HepG2 (cell line): ENCODE measurements around the gene EEF1A2. TPM values are rescaled to one million over a fixed set of nuclear protein-coding genes. Genes with fewer than 3 reads are reported as not detected.

Experiments used
- CENPX ChIP-seq: sonication (generic); formaldehyde crosslinking; IDR thresholded peaks from 2 replicates; pipeline ENCODE4 v1.9.0; 2021; ENCODE audit warnings: mild to moderate bottlenecking, missing genetic modification reagents, moderate library complexity
- GPN1 ChIP-seq: sonication (generic); formaldehyde crosslinking; IDR thresholded peaks from 2 replicates; pipeline ENCODE4 v1.5.1; 2020; ENCODE audit warnings: missing genetic modification reagents, borderline replicate concordance
- HMG20B ChIP-seq: conservative IDR thresholded peaks from 2 replicates; pipeline ENCODE4 v1.6.1; 2016; ENCODE audit warnings: missing genetic modification reagents, missing compliant biosample characterization
- KAT8 ChIP-seq: IDR thresholded peaks from 2 replicates; pipeline ENCODE4 v1.6.1; 2016; ENCODE audit warnings: missing genetic modification reagents, missing compliant biosample characterization
- NFYB ChIP-seq: sonication (generic); formaldehyde crosslinking; IDR thresholded peaks from 2 replicates; pipeline ENCODE4 v1.4.0; 2020; ENCODE audit warnings: missing genetic modification reagents
- PHF21A ChIP-seq: sonication (generic); formaldehyde crosslinking; IDR thresholded peaks from 2 replicates; pipeline ENCODE4 v1.5.0; 2020; ENCODE audit warnings: mild to moderate bottlenecking, missing genetic modification reagents
- RBM22 ChIP-seq: fragments of 200-400 bp; formaldehyde crosslinking; optimal IDR thresholded peaks from 2 replicates; pipeline ENCODE3; 2017; ENCODE audit warnings: mild to moderate bottlenecking, low read length, moderate library complexity
- ZNF232 ChIP-seq: sonication (generic); formaldehyde crosslinking; IDR thresholded peaks from 2 replicates; pipeline ENCODE4 v1.4.0; 2020; ENCODE audit warnings: missing genetic modification reagents, borderline replicate concordance
- ZNF256 ChIP-seq: sonication (generic); formaldehyde crosslinking; conservative IDR thresholded peaks from 2 replicates; pipeline ENCODE4 v1.4.0; 2020; ENCODE audit warnings: missing genetic modification reagents
- ZNF501 ChIP-seq: sonication (generic); formaldehyde crosslinking; IDR thresholded peaks from 2 replicates; pipeline ENCODE4 v1.5.1; 2020; ENCODE audit warnings: mild to moderate bottlenecking, moderate library complexity, missing genetic modification reagents
- polyA plus RNA-seq, 8 experiments: library from polyadenylated mRNA; depleted of rRNA in 3 of 8; stranded (reverse) in 7 of 8; unstranded in 1 of 8; fragments of >200 nt; fragmentation: Illumina TruSeq in 4 of 8; extraction: Trizol in 4 of 8; gene quantifications; 2 replicates each; pipeline versions ENCODE4 v1.2.1 to v1.2.3, GENCODE V29; 2011 to 2016; ENCODE audit warnings: low read depth in 4 of 8, missing spikeins in 1 of 8, mixed read lengths in 1 of 8; ENCODE audit not compliant: insufficient read depth in 1 of 8
- total RNA-seq, 5 experiments: library from RNA; depleted of rRNA; stranded (reverse); fragments of >200 nt; fragmentation: Illumina TruSeq; extraction: Trizol; gene quantifications; 2 replicates each; pipeline ENCODE4 v1.2.3, GENCODE V29; 2016; ENCODE audit warnings: low read depth in 1 of 5
- TF ChIP-seq, protein P1 (sequence below): sonication (generic); formaldehyde crosslinking; IDR thresholded peaks from 2 replicates; pipeline ENCODE4 v1.5.1; 2020; ENCODE audit warnings: mild to moderate bottlenecking, missing genetic modification reagents, borderline replicate concordance
- TF ChIP-seq, protein P2 (sequence below): sonication (generic); formaldehyde crosslinking; IDR thresholded peaks from 2 replicates; pipeline ENCODE4 v1.4.0; 2020; ENCODE audit warnings: missing genetic modification reagents
- TF ChIP-seq, protein P3 (sequence below): sonication (generic); formaldehyde crosslinking; IDR thresholded peaks from 2 replicates; pipeline ENCODE4 v1.8.0; 2022; ENCODE audit warnings: mild to moderate bottlenecking, missing genetic modification reagents, borderline replicate concordance
- TF ChIP-seq, protein P4 (sequence below): sonication (generic); formaldehyde crosslinking; IDR thresholded peaks from 2 replicates; pipeline ENCODE4 v1.4.0; 2020; ENCODE audit warnings: missing genetic modification reagents

The EEF1A2 gene
- total and polyA plus RNA-seq, 2 of the 13 experiments (the other 11 are each of a cell fraction or from before 2014, with no cell fraction given) = 0.44 to 0.87 TPM

DNA sequence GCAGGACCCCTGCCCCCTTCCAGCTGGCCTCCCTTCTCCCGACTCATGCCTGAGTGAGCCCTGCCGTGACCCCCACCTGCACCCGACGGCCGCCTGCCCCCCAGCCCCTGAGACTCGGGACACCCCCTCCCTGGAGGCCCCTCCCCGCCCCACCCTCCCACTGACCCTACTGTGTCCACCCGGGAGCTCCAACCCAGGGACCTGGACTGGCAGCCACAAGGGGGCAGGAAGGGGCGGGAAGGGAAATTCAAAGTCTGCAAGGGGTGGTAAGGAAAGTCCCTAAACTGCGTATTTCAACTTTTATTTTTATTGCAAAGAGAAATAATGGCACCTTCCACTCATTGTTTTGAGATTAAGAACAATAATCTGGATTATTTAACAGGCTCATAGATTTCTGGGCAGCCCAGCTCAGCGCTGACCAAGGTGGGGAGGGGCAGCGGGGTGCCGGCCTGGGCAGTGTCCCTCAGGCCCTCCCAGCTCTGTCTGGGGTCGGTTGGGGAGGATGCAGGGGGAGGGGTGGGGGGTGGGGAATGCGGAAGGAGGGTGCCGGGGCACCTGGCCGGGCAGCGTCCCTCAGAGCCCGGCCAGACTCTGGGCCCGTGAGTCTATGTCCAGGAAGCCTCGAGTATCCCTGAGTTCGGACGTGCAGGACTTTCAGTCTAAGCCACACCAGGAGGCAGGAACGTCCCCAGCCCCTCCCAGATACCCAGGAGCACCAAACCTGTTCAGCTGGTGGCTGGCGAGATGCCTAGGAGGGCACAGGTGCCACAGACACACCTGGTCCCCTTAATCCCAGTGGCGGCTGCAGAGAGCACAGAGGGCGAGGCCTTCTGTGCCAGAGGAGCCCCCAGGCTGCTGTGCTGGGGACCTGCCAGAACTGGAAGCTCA, 39.6 kb upstream of the EEF1A2 start (continued):
- TF ChIP-seq PHF21A (CRISPR knock-in tag) (no peak), GPN1 (CRISPR knock-in tag) (no peak), NFYB (CRISPR knock-in tag) (no peak), ZNF501 (peak; percentile 13; the same call in 1 of the 2 replicates), ZNF232 (CRISPR knock-in tag) (0 out of 2 replicates have a peak, but pooled peaks have one; percentile 51), CENPX (no peak), HMG20B (no peak), ZNF256 (CRISPR knock-in tag) (no peak), RBM22 (no peak), KAT8 (CRISPR knock-in tag) (no peak)
- TF ChIP-seq, protein P1, sequence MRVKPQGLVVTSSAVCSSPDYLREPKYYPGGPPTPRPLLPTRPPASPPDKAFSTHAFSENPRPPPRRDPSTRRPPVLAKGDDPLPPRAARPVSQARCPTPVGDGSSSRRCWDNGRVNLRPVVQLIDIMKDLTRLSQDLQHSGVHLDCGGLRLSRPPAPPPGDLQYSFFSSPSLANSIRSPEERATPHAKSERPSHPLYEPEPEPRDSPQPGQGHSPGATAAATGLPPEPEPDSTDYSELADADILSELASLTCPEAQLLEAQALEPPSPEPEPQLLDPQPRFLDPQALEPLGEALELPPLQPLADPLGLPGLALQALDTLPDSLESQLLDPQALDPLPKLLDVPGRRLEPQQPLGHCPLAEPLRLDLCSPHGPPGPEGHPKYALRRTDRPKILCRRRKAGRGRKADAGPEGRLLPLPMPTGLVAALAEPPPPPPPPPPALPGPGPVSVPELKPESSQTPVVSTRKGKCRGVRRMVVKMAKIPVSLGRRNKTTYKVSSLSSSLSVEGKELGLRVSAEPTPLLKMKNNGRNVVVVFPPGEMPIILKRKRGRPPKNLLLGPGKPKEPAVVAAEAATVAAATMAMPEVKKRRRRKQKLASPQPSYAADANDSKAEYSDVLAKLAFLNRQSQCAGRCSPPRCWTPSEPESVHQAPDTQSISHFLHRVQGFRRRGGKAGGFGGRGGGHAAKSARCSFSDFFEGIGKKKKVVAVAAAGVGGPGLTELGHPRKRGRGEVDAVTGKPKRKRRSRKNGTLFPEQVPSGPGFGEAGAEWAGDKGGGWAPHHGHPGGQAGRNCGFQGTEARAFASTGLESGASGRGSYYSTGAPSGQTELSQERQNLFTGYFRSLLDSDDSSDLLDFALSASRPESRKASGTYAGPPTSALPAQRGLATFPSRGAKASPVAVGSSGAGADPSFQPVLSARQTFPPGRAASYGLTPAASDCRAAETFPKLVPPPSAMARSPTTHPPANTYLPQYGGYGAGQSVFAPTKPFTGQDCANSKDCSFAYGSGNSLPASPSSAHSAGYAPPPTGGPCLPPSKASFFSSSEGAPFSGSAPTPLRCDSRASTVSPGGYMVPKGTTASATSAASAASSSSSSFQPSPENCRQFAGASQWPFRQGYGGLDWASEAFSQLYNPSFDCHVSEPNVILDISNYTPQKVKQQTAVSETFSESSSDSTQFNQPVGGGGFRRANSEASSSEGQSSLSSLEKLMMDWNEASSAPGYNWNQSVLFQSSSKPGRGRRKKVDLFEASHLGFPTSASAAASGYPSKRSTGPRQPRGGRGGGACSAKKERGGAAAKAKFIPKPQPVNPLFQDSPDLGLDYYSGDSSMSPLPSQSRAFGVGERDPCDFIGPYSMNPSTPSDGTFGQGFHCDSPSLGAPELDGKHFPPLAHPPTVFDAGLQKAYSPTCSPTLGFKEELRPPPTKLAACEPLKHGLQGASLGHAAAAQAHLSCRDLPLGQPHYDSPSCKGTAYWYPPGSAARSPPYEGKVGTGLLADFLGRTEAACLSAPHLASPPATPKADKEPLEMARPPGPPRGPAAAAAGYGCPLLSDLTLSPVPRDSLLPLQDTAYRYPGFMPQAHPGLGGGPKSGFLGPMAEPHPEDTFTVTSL (CRISPR knock-in tag) = no peak; the same call in 1 of the 2 replicates
- TF ChIP-seq, protein P2, sequence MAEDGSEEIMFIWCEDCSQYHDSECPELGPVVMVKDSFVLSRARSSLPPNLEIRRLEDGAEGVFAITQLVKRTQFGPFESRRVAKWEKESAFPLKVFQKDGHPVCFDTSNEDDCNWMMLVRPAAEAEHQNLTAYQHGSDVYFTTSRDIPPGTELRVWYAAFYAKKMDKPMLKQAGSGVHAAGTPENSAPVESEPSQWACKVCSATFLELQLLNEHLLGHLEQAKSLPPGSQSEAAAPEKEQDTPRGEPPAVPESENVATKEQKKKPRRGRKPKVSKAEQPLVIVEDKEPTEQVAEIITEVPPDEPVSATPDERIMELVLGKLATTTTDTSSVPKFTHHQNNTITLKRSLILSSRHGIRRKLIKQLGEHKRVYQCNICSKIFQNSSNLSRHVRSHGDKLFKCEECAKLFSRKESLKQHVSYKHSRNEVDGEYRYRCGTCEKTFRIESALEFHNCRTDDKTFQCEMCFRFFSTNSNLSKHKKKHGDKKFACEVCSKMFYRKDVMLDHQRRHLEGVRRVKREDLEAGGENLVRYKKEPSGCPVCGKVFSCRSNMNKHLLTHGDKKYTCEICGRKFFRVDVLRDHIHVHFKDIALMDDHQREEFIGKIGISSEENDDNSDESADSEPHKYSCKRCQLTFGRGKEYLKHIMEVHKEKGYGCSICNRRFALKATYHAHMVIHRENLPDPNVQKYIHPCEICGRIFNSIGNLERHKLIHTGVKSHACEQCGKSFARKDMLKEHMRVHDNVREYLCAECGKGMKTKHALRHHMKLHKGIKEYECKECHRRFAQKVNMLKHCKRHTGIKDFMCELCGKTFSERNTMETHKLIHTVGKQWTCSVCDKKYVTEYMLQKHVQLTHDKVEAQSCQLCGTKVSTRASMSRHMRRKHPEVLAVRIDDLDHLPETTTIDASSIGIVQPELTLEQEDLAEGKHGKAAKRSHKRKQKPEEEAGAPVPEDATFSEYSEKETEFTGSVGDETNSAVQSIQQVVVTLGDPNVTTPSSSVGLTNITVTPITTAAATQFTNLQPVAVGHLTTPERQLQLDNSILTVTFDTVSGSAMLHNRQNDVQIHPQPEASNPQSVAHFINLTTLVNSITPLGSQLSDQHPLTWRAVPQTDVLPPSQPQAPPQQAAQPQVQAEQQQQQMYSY = no peak
- TF ChIP-seq, protein P3, sequence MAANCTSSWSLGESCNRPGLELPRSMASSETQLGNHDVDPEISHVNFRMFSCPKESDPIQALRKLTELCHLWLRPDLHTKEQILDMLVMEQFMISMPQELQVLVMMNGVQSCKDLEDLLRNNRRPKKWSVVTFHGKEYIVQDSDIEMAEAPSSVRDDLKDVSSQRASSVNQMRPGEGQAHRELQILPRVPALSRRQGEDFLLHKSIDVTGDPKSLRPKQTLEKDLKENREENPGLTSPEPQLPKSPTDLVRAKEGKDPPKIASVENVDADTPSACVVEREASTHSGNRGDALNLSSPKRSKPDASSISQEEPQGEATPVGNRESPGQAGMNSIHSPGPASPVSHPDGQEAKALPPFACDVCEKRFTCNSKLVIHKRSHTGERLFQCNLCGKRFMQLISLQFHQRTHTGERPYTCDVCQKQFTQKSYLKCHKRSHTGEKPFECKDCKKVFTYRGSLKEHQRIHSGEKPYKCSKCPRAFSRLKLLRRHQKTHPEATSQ (CRISPR knock-in tag) = no peak
- TF ChIP-seq, protein P4, sequence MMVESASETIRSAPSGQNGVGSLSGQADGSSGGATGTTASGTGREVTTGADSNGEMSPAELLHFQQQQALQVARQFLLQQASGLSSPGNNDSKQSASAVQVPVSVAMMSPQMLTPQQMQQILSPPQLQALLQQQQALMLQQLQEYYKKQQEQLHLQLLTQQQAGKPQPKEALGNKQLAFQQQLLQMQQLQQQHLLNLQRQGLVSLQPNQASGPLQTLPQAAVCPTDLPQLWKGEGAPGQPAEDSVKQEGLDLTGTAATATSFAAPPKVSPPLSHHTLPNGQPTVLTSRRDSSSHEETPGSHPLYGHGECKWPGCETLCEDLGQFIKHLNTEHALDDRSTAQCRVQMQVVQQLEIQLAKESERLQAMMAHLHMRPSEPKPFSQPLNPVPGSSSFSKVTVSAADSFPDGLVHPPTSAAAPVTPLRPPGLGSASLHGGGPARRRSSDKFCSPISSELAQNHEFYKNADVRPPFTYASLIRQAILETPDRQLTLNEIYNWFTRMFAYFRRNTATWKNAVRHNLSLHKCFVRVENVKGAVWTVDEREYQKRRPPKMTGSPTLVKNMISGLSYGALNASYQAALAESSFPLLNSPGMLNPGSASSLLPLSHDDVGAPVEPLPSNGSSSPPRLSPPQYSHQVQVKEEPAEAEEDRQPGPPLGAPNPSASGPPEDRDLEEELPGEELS (CRISPR knock-in tag) = 0 out of 2 replicates have a peak, but pooled peaks have one; percentile 6
